ENCODE results near the gene CIBAR2.

CIBAR2 gene

DNA sequence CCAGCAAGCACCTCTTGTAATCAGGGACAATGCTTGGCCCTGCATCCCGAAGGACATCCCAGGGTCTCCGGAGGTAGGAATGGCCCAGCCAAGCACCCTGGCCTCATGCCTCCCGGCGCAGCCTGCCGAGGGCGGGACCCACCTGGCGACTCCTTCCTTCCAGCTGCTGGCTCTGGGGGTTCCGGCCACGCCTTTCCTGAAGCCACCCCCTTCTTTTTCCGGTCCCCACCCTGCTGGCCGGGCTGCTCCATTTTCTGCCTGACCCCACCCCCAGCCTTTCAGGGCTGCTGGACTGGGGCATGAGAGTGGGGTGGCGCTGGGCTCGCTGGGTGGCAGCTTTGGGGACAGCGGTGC lies 22.5 kb upstream of the CIBAR2 start:
- TF ChIP-seq, protein P1, sequence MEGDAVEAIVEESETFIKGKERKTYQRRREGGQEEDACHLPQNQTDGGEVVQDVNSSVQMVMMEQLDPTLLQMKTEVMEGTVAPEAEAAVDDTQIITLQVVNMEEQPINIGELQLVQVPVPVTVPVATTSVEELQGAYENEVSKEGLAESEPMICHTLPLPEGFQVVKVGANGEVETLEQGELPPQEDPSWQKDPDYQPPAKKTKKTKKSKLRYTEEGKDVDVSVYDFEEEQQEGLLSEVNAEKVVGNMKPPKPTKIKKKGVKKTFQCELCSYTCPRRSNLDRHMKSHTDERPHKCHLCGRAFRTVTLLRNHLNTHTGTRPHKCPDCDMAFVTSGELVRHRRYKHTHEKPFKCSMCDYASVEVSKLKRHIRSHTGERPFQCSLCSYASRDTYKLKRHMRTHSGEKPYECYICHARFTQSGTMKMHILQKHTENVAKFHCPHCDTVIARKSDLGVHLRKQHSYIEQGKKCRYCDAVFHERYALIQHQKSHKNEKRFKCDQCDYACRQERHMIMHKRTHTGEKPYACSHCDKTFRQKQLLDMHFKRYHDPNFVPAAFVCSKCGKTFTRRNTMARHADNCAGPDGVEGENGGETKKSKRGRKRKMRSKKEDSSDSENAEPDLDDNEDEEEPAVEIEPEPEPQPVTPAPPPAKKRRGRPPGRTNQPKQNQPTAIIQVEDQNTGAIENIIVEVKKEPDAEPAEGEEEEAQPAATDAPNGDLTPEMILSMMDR (IDR thresholded peaks at IDR 0.05; ENCODE audit: control insufficient read depth, insufficient read depth, low read depth, low read length, missing control alignments) = no peak
- no peak overlapping the region for H3K4me3 ChIP-seq (ENCODE audit: control insufficient read depth, low read depth, low read length)
- no peak for DNase-seq (ENCODE audit: low read depth)

DNA sequence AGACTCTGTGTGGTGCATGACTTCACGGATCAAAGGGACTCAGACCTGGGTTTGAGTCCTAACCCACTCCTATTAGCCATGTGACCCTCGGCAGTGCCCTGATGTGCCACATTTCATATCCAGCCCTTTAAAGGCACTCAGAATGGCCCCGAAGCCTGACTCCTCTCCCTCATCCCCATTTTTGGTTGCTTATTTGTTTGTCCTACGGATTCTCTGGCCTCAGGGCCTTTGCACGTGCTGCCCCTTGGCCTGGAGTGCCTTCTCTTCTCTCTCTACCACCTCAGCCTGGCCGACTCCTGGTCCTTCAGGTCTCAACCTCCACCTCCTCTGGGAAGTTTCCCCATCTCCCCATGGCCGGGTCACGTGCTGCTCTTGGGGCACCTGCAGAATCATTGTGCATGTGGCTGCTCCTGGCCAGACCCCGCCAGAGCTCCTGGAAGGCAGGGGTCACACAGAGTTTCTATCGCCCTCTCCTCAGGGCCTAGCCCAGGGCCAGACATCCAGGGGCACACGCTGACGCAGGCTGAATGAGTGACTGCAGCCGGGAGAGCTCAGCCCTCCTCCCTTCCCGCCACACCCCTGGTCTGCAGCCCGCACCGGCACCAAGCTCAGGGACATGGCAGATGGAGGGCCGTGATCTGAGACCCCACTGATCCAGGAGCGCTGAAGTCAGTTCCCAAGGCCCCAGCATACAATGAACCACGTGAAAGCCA lies 22.0 kb upstream of the CIBAR2 start:
- no peak overlapping the region for H3K4me3 ChIP-seq (ENCODE audit: control insufficient read depth, low read depth, low read length)
- TF ChIP-seq, protein P1 (IDR thresholded peaks at IDR 0.05; ENCODE audit: control insufficient read depth, insufficient read depth, low read depth, low read length, missing control alignments) = no peak
- DNase-seq (ENCODE audit: low read depth) = no peak

DNA sequence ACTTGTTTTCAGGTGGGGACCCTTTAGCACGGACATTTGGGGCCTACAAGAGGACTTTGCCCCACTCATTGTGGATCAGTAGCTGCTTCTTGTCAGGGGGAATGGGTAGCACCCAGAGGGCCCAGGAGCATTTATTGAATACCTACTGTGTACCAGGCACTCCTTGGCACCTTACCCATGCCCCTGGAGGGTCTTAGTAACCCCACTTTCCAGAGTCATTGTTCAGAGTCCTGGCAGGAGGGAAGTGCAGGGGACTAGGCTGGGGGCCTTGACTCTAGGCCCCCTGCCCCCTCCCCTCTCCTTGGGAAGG lies 21.0 kb upstream of the CIBAR2 start:
- H3K4me3 ChIP-seq (ENCODE audit: control insufficient read depth, low read depth, low read length) = no peak overlapping the region
- TF ChIP-seq, protein P1 (IDR thresholded peaks at IDR 0.05; ENCODE audit: control insufficient read depth, insufficient read depth, low read depth, low read length, missing control alignments) = no peak
- DNase-seq (ENCODE audit: low read depth) = no peak

DNA sequence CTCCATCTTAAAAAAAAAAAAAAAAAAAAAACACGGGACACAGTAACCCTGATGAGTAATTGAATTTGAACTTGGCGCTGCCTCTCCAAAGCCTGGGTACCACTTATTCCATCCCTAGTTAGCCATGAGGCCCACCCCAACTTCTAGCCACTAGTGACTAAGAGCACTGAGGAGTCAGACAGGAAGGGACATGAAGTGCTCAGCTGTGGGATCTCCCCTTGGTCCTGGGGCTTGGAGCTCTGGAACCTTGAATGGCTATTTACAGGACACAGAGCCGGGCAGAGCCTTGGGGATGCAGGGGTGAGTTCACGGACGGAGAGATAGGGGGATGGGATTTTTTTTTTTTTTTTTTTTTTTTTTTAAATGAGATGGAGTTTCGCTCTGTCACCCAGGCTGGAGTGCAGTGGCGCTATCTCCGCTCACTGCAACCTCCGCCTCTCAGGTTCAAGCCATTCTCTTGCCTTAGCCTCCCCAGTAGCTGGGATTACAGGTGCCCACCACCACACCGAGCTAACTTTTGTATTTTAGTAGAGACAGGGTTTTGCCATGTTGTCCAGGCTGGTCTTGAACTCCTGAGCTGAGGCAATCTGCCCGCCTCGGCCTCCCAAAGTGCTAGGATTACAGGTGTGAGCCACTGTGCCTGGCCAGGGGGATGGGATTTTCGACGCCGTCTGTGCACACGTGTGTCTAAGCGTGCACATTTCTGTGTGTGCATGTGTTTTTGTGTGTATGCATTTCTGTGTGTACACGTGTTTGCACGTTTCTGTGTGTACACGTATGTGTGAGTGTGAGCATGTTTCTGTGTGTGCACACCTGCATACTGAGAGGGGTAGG lies 20.4 kb upstream of the CIBAR2 start:
- TF ChIP-seq, protein P1 (IDR thresholded peaks at IDR 0.05; ENCODE audit: control insufficient read depth, insufficient read depth, low read depth, low read length, missing control alignments) = no peak

DNA sequence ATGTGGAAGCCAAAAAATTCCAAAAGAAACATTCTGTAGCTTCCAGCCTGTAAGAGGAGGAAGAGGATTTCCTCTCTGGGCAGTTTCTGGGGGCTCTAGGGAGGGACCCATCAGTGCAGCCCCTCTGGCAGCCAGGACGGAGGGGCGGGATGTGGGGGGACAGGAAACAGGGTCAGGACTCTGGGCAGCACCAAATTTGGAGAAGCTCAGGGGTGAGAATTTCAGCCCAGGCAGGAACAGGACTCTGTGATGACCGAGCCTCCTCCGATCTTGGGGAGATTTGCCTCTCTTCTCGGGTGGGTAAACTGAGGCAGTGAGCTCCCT lies 18.4 kb upstream of the CIBAR2 start:
- no peak overlapping the region for H3K4me3 ChIP-seq (ENCODE audit: control insufficient read depth, low read depth, low read length)
- TF ChIP-seq, protein P1 (IDR thresholded peaks at IDR 0.05; ENCODE audit: control insufficient read depth, insufficient read depth, low read depth, low read length, missing control alignments) = no peak
- no peak for DNase-seq (ENCODE audit: low read depth)

More for the DNA sequence above, 20.4 kb upstream of the CIBAR2 start:
- DNase-seq (ENCODE audit: low read depth) = no peak
- no peak overlapping the region for H3K4me3 ChIP-seq (ENCODE audit: control insufficient read depth, low read depth, low read length)

DNA sequence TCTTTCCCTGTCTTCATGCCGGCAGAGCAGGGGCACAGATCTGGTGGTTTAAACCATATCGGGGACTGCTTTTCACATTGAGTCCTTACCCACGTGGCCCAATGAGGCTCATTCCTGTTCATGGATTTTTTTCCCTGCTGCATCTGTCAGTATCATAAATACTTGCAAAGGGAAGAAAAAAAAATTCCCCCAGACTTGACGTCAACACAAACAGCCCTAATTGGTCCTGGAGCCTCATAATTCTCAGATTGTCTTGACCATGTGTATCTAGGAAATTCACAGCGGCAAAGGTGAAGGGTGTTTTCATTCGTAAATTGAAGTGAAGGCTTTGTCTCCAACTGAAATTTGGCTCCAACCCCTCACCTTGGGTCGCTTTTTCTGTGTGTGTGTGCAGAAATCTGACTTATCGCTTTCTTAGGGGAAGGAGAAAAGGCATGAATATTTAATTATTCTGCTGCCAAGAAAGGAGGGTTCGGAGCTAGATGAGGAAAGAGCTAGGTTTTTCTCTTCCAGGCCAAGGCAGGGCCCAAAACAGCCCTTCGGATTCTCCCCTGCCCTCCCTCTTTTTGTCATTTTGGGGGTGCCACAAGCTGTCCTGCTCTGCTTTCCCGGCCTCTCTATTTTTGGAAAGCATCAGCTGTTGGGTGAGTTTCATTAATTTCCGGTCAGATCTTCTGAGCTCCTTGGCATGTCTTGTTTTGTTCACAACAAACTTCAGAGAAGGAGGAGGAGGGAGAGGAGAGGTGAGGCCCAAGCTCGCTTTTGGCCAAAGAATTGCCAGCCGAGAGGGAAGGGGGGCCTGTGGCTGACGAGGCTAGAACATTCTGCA lies 17.8 kb upstream of the CIBAR2 start:
- TF ChIP-seq, protein P1 (IDR thresholded peaks at IDR 0.05; ENCODE audit: control insufficient read depth, insufficient read depth, low read depth, low read length, missing control alignments) = no peak
- H3K4me3 ChIP-seq (ENCODE audit: control insufficient read depth, low read depth, low read length) = no peak overlapping the region
- no peak for DNase-seq (ENCODE audit: low read depth)
